Epithelial cell of esophagus (primary cell): ENCODE measurements around the gene IFNL3.
"Not testable (repeated sequence)": the region's sequence is repeated elsewhere in the genome, so short reads cannot be mapped to it uniquely, and the experiment has no call there.

ENCODE experiments used
- DNase-seq: peaks from one replicate; pipeline ENCODE4 v3.0.0; 2010; ENCODE audit warnings: low read depth
- H3K4me3 ChIP-seq: 2 replicates; pipeline ENCODE4 v1.5.1; 2011; ENCODE audit warnings: mild to moderate bottlenecking, low read length, control low read depth
- CTCF ChIP-seq: IDR thresholded peaks from 2 replicates; pipeline ENCODE4 v1.5.1; 2011; ENCODE audit warnings: low read depth, mild to moderate bottlenecking, low read length, control low read depth, inconsistent platforms; ENCODE audit not compliant: insufficient read depth; ENCODE audit errors: missing control alignments

IFNL3 gene

DNA sequence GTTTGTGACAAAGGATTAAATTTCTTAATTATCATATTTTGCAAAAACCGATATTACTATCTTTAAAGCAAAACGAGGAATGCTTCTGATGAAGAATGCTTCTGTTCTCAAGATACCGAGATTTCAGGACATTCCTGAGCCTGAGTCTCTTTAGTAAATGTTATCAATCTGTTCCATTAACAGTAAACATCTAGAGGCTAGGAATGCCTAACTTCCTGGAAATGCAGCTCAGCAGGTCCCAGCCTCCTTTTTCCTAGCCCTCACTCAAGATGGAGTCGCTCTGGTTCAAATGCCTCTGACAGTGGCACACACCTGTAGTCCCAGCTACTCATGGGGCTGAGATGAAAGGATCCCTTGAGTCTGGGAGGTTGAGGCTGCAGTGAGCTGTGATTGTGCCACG, 6.3 kb upstream of the IFNL3 start:
- H3K4me3 ChIP-seq = no peak overlapping the region
- DNase-seq = no peak
- no peak for TF ChIP-seq CTCF

DNA sequence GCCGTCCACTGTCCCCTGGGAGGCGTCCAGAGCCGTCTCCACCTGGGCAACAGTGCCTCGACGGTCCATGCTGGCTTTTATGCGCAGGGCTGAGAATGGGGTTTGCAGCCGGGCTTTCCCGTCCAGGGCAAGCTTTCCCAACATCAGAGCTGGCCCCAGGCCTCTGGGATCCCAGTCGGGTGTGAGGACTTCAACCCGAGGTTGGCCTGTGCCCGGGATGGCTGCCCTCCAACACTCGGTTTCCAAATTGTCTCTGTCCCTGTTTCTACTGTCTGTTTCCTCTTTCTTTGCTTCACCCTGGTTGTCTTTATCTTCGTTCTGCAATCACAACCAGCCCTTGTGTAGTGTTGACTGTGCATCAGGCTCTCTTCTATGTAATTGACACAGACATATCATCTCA, 4.0 kb upstream of the IFNL3 start, which contains the start of gene IFNL4:
Gene IFNL4, minus strand, starts transcription at position 51 of the 400 bp plus-strand sequence.
- TF ChIP-seq CTCF = no peak
- DNase-seq = no peak
- H3K4me3 ChIP-seq = no peak within 1 kb of the TSS

- TF ChIP-seq CTCF = no peak
- H3K4me3 ChIP-seq = no peak overlapping the region
- peak; percentile 13 for DNase-seq
Measured at GRCh38 chr19:39247701-39248664, 3.2 kb upstream of the IFNL3 start.

- no peak for TF ChIP-seq CTCF
- peak; percentile 20 for DNase-seq
- H3K4me3 ChIP-seq = no peak overlapping the region
Measured at GRCh38 chr19:39246951-39247669, 2.3 kb upstream of the IFNL3 start.

- not testable (repeated sequence) for H3K4me3 ChIP-seq, DNase-seq
Measured at GRCh38 chr19:39245166-39245565, 360 bp upstream of the IFNL3 start.

GRCh38 chr19:39243741-39244140, 1.1 kb downstream of the IFNL3 start:
- DNase-seq = not testable (repeated sequence)

DNA sequence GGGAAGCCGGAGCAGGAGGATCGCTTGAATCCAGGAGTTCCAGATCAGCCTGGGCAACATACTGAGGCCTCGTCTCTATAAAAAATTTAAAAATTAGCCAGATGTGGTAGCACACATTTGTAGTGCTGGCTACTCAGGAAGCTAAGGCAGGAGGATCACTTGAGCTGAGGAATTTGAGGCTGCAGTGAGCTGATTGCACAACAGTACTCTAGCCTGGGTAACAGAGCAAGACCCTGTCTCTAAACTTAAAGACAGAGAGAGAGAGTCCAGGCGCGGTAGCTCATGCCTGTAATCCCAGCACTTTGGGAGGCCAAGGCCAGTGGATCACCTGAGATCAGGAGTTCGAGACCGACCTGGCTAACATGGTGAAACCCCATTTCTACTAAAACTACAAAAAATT, 4.4 kb downstream of the IFNL3 start:
- no peak for TF ChIP-seq CTCF
- no peak for DNase-seq
- H3K4me3 ChIP-seq = no peak overlapping the region

More at GRCh38 chr19:39243741-39244140, 1.1 kb downstream of the IFNL3 start:
- not testable (repeated sequence) for H3K4me3 ChIP-seq
